Measurements from ENCODE around the gene ATP13A3.

The ATP13A3 gene

DNA sequence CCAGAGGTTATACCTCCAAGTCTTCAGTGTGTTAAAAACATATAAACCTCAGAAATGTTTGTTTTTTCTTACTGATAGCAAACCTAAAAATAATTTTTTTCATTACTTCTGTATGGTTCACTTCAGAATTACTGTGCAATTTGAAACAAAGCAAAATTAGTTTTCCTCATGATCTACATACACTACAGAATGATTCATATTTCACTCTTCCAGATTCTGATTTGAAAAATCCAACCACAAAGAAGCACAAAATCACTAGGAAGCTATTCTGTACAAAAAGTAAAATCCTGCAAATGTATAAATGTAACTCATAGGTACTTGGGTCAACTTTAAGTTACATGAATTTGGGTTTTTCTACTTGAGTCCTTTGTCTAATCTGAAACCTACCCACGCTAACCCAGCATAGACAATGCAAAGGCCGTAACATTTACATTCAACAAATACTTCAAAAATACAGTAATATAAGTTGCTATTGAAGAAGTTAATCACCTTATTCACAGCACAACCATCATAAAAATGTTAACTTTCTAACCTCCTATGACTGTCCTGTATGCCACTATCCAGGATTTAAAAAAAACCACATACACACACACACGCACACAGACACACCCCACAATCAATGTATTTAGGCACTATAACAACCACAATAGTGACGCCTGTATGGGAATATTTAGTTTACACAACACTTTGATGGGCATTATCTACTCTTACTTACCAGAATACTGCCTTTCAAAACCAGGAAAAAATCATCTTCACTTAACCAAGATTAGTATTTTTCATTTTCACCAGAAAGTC lies 11.5 kb downstream of the ATP13A3 start:
- DNase-seq = no peak

- no peak for DNase-seq
These were observed 12.1 kb downstream of the ATP13A3 start for GRCh38 chr3:194474675-194475074.

DNA sequence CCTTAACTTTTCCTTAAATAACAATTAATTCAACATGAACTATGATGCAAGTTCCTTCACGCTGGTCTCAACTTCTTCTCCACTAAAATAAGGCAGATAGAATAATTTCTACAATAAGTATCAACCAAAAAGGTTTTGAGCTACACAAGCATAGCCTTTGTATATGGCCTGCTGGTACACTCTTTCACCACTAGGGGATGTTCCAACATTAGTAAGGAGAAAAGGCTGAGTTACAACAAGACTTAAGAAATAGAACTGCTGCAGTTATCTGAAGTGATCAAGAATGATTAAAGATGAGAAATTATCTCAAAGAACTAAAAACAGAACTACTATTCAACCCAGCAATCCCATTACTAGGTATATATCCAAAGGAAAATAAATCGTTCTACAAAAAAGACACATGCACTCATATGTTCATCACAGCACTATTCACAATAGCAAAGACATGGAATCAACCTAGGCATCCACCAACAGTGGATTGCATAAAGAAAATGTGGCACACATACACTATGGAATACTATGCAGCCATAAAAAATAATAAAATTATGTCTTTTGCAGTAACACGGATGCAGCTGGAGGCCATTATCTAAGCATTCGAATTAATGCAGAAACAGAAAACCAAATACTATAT lies 14.4 kb downstream of the ATP13A3 start:
- peak; percentile 49 for DNase-seq

- DNase-seq = no peak
These were observed 14.9 kb downstream of the ATP13A3 start for GRCh38 chr3:194471863-194472262.

GRCh38 chr3:194470615-194471014 lies 16.2 kb downstream of the ATP13A3 start:
- DNase-seq = no peak

- no peak for DNase-seq
These were observed 16.8 kb downstream of the ATP13A3 start for GRCh38 chr3:194469977-194470376.

DNA sequence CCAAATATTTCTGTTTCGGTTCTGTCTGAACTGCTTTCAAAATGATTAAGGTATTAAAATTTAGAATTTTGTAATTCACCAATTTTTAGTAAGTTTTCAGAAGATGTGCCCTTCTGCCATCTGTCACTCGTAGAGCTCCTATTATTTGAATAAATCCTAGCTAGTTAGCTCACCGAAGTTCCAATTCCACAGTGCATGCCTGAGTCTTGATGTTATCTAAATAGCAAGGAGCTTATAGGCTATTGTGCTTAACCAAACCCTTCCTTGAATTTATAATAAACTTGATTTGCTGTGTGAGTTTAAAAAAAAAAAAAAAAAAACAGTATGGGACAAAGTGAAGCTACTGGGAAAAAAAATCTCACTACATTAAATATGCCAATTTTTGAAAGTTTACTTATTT lies 18.7 kb downstream of the ATP13A3 start:
- no peak for DNase-seq

- no peak for DNase-seq
These were observed 19.9 kb downstream of the ATP13A3 start for GRCh38 chr3:194466761-194467356.

GRCh38 chr3:194465920-194466570 lies 20.8 kb downstream of the ATP13A3 start:
- no peak for DNase-seq

GRCh38 chr3:194465246-194465645 lies 21.6 kb downstream of the ATP13A3 start:
- no peak for DNase-seq

GRCh38 chr3:194464692-194465091 lies 22.1 kb downstream of the ATP13A3 start:
- no peak for DNase-seq

- DNase-seq = no peak
These were observed 23.9 kb downstream of the ATP13A3 start for GRCh38 chr3:194462936-194463335.

DNA sequence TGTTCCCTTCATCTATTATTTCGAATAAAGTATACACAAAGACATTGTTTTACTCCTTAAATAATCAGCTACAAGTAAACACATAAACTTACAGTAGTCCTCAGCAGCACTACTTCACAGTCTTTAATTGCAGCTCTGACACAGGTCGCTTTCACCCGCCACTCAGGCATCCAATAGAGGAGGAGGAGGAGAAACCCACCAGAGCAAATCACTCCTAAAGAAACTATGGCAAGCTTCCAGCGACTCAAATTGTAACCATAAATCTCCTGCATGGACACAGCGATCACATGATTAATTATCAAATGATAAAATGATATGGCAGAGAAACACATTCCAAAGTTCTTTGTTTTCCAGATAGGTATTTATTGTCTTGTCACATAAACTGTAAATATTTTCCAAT lies 26.2 kb downstream of the ATP13A3 start:
- no peak for DNase-seq

- no peak for DNase-seq
These were observed 28.7 kb downstream of the ATP13A3 start for GRCh38 chr3:194458131-194458530.

DNA sequence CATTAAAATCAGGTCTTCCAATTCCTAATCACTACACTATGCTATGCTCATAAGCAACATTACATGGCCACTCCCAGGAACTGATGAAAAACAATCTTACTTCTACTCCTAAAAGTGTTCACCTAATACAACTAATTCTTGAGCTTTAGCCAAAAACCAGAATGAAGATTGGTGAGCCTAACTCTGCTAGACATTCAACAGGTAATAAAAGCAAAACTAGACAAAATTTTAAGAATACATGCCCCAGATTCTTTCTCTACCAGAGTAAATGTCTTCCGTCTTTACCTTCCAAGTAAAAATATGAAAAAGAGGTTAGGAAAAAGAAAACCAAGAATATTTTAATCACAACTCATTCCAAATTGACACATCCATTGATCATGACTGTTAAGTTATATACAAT lies 31.3 kb downstream of the ATP13A3 start:
- DNase-seq = no peak

GRCh38 chr3:194450341-194450740 lies 36.5 kb downstream of the ATP13A3 start:
- DNase-seq = no peak

- DNase-seq = no peak
These were observed 36.9 kb downstream of the ATP13A3 start for GRCh38 chr3:194449913-194450312.

DNA sequence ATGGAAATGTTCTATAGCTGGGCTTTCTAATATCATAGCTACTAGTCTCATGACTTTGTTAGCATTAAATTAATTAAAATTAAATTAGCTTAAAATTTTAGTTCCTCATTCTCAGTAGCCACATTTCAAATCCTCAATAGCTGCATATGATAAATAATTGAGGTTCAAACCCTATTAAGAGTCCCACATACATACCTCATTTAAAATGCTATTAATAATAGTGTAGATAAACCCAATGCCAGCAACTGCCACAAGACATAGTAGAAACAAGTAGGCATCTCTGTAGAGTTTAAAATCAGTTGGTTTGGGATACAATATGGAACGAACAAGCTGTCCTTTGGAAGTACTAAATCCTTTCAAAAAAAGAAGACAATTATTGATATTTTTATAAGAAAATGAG lies 39.1 kb downstream of the ATP13A3 start:
- no peak for DNase-seq

DNA sequence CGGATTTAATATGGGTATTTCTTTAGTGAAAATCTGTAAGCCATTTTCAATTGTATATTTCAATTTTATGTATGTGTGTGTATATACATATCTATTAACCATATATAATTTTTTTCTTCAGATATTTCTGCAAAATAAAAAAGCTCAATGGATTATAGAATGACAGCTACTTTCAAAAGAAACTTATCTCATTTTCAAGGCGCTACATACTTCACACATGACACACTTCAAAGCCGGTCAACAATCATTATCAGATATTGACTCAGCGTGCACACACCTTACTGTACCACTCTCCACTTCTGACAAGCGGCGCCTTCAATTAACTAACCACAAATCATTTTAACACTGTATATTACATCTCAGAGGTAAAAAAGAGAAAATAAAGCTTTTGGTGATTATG lies 39.6 kb downstream of the ATP13A3 start:
- DNase-seq = no peak

DNA sequence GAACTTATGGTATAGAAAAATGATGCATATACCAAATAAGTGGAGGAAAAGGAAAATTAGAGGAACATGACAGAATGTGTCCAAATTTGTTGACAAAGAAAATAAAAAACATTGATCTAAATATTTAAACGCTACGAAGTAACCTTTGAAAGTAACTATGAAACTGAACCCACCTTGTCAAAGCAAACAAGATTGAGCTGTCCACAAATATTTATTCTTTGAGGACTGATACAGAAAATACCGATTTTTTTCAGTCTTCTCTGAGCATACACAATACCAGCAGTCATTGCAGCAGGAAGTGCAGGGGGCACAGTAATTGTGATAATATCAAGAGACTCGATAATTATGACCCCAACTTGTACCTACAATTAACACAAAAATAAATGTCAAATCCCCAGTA lies 40.0 kb downstream of the ATP13A3 start:
- DNase-seq = no peak

- DNase-seq = no peak
These were observed 40.6 kb downstream of the ATP13A3 start for GRCh38 chr3:194446172-194446571.

- no peak for DNase-seq
These were observed 42.9 kb downstream of the ATP13A3 start for GRCh38 chr3:194443901-194444300.

DNA sequence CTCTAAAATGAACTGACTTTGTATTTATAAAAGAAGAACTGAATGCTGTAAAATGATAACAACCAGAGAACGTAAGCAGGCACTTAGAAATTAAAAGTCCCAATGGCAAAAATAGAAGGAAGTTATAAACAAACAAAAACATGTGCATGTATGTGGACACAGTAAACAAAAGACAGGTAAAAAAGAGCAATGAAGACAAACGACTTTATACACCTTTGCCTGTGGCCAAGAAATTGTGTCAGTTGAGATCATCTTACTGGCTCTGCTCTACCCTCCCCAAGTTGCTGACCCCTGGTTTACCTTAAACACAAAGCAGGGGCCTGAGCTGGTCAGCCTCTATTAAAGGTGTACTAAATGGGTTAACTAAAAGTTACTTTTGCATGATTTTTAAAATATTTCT lies 46.0 kb downstream of the ATP13A3 start:
- no peak for DNase-seq

All from amniotic stem cell (primary cell).